SIG-M5 (cell line): ENCODE measurements around the gene TRAPPC8.
"Not testable (repeated sequence)": the region's sequence is repeated elsewhere in the genome, so short reads cannot be mapped to it uniquely, and the experiment has no call there.

ENCODE experiments used
- DNase-seq: peaks from one replicate; lab custom pipeline; 2025; lab: John Stamatoyannopoulos, UW

Gene TRAPPC8

GRCh38 chr18:31942999-31943877 is at the start of gene TRAPPC8:
TRAPPC8 (minus strand) TSS chr18:31943128; CDS start chr18:31942764, 364 bp downstream.
- peak; percentile 94 for DNase-seq

DNA sequence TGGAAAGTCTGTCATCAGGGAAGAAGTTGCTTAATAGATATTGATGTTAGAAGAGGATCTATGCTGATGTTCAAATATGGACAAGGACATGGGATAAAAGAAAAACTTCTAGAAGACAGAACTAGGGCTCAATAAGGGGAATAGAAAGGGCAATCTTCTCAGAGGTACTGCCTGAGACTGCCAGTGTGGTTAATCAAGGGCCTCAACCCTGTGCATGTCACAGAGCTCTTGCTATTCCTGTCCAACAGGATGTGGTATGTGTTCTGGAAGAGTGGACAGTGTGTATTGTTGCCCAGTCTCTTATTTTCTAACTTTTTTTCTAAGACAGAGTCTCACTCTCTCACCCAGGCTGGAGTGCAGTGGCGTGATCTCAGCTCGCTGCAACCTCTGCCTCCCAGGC is 47.9 kb upstream of the TRAPPC8 start:
- no peak for DNase-seq

DNA sequence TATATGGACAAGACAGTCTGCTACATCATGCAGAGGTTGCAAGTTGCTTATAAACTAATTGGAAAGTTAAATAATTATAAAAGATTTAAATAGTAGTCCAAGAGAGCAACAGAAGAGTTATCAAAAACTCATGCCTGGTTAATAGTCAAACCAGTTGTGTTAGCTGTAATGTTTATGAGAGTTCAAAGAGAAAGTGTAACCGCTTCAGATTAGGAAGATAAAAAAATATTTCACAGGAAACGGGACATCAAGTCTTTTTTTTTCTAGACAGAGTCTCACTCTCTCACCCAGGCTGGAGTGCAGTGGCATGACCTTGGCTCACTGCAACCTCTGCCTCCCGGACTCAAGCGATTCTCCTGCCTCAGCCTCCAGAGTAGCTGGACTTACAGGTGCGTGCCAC is 41.0 kb upstream of the TRAPPC8 start:
- DNase-seq: no peak

DNA sequence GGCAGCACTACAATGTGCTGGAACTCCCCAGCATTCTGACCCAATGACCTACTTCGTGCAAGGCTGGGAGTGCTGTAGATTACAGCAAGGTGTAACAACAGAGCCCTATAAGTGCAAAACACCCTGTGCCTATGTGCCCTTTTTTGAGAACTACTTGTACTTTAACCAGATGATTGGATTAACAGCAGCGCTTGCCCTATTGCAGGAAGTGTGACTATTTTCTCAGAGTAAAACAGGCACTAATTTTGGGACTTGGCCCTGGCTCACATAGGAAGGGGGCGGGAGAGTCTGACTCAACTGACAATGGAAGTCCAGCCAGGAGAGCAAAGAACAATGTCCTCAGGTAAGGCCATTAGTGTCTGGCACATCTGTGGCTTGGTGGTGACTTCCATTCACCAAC is 40.1 kb upstream of the TRAPPC8 start:
- no peak for DNase-seq

- DNase-seq: no peak
These were observed 37.9 kb upstream of the TRAPPC8 start for GRCh38 chr18:31980863-31981262.

DNA sequence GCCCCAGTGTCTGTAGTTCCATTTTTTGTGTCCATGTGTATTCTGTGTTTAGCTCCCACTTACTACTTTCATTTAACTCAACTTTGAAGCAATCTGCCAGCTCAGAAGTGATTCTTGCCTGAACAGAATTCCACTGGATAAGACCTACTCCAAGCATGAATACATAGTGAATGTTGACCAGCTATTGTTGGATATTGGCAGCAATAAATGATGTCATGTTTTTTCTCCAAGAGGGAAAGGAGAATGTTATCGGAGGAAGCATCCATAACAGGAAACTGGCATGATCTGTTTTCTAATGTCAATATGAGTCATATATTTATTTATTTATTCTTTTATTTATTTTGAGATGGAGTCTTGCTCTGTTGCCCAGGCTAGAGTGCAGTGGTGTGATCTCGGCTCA is 36.8 kb upstream of the TRAPPC8 start:
- DNase-seq: no peak

DNA sequence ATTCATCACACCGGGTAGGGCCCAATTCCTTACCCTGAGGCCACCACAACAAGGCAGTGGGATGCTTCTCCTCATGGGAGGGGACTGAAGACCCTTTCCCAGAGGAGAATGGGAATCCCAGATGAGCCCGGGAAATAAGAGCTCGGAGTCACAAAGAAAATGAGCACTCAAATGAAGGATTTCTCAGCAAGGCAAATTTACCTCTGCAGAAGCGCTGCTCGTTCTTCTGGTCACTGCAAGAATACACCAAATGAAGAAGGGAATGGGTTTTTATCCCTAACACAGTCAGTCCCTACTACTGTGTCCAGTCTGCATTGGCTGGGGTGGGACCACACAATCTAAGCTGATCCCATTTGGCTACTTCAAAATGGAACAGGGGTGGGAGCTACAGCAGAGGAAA is 35.7 kb upstream of the TRAPPC8 start:
- no peak for DNase-seq

GRCh38 chr18:31977270-31977872 is 34.4 kb upstream of the TRAPPC8 start:
- no peak for DNase-seq

DNA sequence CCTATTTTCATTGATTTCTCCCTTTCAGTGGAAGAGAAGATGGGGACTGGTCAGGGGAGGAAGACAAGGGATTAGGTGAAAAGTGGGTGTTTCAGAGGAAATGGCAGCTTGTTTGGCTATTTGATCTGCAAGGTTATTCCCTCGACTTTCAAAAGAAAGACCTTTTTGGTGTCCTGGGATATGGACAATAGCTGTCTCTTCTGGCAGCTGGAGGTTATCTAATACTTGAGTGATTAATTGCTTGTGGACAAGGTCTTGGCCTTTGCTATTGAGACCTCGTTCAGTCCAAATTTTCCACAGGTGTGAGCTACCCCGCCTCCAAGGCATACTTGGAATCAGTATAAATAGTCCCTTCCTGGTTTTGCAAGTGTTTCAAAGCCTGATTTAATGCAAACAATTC is 33.3 kb upstream of the TRAPPC8 start:
- DNase-seq: no peak

DNA sequence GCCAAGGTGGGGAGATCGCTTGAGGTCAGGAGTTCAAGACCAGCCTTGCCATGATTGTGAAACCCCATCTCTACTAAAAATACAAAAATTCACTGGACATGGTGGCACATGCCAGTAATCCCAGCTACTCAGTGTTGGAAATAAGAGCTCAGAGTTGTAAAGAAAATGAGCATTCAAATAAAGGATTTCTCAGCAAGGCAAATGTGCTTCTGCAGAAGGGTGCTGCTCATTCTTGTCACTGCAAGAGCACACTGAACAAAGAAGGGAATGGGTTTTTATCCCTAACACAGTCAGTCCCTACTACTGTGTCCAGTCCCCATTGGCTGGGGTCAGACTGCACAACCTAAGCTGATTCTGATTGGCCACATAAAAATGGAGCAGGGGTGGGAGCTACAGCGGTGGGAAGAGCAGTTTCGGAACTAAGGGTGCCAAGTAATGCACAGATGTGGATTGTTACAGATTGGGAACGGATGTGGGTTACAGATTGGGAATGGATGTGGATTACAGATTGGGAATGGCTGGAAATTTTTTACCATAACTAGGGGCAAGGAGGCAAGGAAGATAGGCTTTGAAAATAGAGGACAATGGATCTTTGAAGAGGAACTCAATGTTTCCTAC is 31.1 kb upstream of the TRAPPC8 start:
- no peak for DNase-seq

DNA sequence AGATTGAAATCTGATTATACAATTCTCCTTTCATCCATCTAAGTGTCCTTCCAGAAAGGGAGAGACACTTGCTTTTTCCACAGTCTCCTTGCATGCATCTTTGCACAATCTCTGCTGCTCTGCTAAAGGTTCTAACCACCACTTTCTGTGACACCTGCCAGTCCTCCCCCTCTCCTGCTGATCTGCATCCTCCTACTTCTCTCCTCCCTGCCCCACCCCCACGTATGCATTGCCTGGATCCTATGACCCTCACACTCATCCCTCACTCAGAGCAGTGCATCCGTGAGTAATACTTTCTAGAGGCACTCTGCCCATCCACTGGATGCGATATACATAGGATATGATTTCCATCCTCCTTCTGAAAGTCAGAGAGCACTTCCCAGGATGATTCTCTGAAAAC is 27.7 kb upstream of the TRAPPC8 start:
- no peak for DNase-seq

DNA sequence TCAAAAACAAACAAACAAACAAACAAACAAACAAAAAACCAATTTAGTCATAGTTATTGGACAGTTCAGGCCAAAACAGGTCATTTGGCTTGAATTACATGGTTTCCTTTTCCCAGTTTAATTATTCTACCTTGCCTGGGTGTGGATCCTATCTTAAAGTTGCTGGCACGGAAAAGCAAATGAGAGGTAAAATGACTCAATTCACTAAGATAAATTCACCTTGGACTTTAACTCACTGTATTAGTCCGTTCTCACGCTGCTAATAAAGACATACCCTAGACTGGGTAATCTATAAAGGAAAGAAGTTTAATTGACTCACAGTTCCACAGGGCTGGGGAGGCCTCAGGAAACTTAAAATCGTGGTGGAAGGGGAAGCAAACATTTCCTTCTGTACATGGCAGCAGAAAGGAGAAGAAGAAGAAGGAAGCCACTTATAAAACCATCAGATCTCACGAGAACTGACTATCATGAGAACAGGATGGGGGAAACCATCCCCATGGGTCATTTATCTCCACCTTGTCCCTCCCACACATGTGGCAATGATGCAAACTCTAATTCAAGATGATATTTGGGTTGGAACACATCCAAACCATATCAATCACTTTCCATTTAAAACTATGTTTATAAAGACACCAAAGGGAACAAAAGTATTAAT is 22.5 kb upstream of the TRAPPC8 start:
- no peak for DNase-seq

DNA sequence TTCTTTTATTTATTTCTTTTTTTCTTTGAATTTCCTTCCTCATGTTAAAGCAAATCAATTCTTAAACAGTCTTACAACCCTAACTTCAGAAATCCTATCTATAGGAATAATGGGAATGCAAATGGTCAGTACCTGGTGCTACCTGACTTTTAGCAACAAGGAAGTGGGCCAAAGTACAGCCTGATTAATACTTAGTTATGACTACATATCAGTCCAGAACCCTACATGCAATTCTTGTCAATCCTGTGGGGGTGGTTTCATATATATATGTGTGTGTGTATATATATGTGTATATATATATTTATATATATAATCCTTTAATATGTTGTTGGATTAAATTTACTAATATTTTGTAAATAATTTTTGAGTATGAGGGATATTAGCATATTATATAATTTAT is 14.8 kb upstream of the TRAPPC8 start:
- DNase-seq: no peak

DNA sequence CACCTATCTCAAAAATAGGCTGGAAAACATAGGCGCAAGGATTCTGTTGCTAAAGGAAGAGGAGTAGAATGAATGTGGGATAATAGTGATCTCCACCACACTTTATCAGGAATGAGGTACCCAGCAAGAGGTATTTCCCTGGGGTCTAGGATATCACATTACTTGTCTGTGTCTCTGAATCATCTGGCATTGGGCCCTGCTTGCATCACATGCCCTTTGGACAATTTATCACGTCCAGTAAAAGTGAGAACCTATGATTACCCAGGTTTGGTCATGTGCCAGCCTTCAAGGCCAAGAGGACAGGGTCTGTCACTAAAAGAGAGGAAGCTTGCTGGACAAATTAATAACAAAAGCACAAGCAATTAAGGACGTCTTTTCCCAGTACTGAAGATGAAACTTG is 11.4 kb upstream of the TRAPPC8 start:
- no peak for DNase-seq

GRCh38 chr18:31953699-31954098 is 10.8 kb upstream of the TRAPPC8 start:
- DNase-seq: not testable (repeated sequence)

DNA sequence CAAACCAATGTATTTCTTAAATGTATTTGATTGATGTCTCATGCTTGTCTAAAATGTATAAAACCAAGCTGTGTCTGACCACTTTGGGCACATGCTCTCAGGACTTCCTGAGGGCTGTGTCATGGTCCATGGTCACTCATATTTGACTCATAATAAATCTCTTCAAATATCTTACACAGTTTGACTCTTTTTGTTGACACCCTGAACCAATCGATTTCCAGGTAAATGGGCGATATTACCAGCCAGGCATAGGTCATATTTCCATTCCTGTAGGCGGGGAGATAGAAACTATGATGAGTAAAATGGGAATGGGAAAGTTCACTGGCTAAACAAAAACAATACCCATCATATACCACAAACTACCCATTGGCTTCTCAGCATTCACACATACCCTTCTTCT is 9.3 kb upstream of the TRAPPC8 start:
- no peak for DNase-seq

GRCh38 chr18:31950583-31950982 is 7.7 kb upstream of the TRAPPC8 start:
- DNase-seq: no peak

- DNase-seq: not testable (repeated sequence)
These were observed 5.4 kb upstream of the TRAPPC8 start for GRCh38 chr18:31948349-31948748.

- DNase-seq: no peak
These were observed 3.5 kb upstream of the TRAPPC8 start for GRCh38 chr18:31946305-31947046.

DNA sequence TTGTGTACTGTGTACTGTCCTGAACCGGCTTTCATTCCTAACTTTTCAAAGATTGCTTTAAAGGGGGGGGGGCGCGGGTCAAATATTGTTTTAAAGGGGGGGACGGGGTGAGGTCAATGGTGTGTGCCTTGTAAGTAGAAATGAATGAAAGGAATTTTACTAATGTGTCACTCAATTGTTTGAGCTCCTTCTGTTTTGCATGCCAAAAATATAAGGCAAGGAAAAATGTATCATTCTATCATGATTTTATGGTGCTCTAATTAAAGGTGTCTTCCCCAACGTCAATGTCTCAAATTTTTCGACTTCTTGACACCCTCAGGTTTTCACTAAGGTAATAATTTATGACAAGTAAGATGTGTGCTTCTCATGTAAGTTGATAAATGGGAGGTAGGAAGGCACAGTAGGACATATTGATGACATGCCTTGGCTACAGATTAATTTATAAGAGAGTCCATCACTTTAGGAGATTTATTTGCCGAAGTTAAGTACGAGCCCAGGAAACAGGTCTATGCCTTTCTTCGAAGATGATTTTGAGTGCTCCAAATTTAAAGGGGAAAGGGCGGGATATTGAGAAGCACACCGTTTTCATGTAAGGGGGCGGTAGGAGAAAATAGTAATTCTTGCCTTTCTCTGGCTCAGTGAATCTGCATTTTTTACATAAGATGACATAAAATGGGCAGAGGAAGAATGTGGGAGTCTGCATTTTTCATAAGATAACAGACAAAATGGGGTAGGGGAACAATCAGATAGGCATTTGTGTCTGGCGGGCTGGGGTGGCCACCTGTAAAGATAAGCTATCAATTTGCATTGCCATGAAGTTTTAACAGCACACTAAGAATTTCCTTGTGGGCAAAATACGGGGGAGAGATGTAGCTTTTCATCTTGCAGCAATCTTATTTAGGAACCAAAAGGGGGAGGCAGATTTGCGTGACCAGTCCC is 1.2 kb upstream of the TRAPPC8 start:
- no peak for DNase-seq
